HG03280 (cell line): ENCODE data around the gene FBXO28.

Source experiments
- ATAC-seq: cut with Tn5 transposase; IDR thresholded peaks from one replicate; pipeline ENCODE4 v1.9.1; 2021; ENCODE audit warnings: mild to moderate bottlenecking, moderate library complexity; ENCODE audit not compliant: unreplicated experiment

FBXO28 gene

DNA sequence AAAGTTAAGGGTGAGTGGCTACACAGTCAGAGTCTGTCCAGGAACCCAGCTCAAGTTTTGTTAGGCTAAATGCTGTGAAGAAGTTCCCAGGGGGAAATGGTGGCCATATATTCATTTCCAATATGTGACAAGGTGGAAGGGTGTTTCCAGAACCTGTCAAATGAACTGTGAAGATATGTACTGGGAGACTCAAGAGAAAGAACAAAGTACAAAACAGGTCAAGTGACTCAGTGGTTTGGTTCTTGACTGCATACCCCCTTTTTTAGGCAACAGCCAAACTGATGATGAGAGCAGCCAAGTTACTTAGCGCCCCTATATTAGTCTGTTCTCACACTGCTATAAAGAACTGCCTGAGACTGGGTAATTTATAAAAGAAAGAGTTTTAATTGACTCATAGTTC is 18.6 kb upstream of the FBXO28 start:
- no peak for ATAC-seq

DNA sequence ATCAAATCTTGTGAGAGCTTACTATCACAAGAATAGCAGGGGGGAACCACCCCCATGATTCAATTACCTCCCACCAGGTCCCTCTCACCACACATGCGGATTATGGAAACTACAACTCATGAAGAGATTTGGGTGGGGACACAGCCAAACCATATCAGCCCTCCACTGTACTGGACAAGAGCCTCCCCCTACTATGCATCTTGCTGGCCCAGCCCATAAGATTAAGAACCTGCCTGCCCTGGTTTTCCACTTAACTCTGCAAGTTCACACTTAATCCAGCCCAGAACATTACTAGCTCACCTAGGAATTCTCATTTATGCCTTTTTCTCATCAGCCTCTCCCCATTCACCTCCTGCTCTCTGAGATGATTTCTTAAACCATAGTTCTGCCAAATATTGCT is 18.0 kb upstream of the FBXO28 start:
- ATAC-seq = no peak

GRCh38 chr1:224096773-224097172 is 17.1 kb upstream of the FBXO28 start:
- no peak for ATAC-seq

- ATAC-seq = no peak
Observed at GRCh38 chr1:224098007-224098406, 15.9 kb upstream of the FBXO28 start.

DNA sequence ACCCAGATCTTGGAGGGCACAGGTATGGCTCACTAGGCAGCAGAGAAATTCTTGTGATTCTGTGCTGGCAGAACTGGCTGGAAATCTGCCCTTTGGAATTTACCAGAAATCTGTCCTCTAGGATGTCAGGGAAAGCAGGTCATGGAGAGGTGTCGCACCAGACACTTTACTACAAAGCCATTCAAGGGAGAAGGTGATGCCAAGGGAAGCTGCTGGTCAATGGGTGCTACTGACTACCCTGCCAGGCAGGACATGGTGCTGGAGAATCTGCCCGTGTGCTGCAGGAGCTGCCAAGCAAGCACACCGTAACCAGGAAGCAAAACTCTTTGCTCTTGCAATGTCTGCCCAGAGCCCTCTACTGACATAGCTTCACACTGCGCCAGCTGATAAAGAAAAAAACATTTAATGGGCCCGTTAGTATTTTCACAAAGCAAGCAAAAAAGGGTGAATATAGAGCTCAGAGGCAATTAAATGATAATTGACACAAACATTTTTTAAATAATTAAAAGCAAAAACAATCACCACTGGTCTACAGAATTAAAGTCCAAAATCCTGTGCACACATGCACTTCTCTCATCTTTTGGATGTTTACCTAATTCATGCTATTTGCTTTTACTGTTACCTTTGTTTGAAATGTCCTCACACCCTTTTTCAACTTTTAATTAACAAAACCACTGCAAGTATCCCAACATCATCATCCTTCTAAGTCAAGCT is 7.2 kb upstream of the FBXO28 start:
- ATAC-seq = peak; percentile 80

DNA sequence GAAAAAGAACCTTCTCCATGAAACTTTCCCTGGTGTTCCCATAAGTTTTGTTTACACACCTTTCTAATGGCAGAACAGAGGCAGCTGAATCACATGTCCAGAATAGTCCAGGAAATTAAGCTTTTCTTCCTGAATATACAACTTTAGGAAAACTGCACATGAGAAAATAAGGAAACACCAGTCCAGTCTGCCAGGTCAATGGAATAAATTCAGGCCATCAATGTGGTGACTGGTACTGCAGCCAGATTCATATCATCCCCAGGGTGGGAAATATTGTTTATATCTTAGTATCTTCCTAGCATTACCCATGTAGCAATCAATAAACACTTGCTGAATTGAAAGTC is 6.7 kb upstream of the FBXO28 start:
- no peak for ATAC-seq

DNA sequence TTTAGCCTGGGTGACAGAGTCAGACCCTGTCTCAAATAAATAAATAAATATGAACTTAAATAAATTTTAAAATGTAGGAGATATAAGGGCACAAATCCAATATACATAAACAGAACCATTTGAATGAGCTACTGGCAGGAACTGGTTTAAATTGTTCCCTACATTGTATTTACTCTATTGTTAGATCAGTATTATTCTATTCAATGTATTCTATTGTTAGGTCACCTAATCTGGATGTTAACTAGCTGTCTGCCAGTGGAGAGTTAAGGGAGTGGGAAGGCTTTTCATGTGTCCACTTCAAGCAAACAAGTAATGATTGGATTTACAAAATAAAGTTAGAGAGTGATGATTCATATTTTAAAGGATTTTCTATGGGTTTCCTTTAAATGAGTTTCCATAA is 4.9 kb upstream of the FBXO28 start:
- no peak for ATAC-seq

DNA sequence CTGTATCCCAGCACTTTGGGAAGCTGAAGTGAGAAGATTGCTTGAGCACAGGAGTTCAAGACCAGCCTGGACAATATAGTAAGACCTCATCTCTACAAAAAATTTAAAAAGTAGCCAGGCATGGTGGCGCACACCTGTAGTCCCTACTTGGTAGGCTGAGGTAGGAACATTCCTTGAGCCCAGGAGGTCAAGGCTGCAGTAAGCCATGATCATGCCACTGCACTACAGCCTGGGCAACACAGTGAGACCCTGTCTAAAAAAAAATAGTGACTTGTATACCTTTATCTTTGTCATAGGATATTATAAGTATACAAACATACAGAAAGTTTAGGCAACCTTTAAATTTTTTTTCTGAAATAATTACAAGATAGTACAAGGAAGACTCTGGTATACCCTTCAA is 3.9 kb upstream of the FBXO28 start:
- no peak for ATAC-seq

DNA sequence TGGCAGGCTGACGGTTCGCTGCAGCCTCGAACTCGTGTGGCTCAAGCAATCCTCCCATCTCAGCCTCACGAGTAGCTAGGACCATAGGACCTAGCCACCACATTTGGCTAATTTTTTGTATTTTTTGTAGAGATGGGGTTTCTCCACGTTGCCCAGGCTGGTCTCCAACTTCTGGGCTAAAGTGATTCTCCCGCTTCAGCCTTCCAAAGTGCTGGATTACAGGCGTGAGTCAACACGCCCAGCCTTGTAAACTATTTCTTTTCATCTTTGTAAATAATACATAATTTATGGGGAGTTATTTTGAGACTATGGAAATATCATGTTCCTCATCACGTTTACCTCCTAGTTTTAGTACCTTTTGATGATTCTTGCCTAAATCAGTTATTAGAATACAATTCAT is 906 bp upstream of the FBXO28 start:
- no peak for ATAC-seq

DNA sequence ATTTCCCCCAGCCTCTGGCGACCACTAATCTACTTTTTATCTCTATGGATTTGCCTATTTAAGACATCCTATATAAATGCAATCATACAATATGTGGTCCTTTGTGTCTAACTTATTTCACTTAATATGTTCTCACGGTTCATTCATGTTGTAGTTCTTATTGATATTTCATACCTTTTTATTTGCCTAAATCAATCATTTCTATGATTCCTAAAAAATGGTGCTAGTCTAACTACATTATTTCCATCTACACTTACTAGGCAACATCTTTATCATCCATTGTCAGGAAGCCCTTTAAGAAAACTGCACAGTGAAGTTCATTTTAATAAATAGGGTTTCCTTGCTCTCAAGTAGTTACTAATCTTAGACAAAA is 380 bp upstream of the FBXO28 start:
- peak; percentile 18 for ATAC-seq

DNA sequence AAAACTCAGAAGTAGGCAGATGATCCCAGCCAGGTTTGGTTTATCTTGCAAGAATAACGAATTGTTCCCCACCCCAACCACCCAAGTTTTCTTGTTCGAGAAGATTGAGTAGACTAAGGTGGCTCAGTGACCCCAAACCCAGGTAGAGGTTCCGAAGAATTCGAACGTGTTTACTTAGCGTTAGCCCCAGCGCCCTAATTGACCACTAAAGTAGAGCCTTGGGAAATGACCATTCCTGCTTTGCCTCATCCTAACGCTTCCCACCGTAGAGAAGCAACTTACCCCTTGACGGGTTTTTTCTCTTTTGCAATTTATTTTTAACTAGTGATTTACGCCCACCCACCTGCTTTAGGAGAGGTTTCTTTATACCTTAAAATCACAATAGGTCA is 870 bp downstream of the FBXO28 start:
- no peak for ATAC-seq

DNA sequence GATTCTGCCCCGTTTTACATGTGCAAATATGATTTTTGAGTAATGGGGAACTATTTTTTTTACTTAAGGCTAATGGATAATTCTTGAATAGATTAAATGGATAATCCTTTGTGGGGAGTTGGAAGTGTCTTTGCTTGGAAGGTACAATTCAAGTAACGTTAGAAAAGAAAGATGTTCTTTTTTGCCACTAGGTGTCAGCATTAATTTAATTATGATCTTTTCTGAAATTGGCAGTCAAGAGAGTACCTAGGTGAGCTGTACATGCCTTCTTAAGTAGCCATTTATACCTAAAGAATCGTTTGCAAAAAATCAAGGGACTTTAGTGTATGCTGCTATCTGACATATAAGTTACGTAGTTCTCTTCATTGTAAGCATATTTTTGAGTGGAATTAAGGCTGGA is 2.2 kb downstream of the FBXO28 start:
- ATAC-seq = peak; percentile 43

DNA sequence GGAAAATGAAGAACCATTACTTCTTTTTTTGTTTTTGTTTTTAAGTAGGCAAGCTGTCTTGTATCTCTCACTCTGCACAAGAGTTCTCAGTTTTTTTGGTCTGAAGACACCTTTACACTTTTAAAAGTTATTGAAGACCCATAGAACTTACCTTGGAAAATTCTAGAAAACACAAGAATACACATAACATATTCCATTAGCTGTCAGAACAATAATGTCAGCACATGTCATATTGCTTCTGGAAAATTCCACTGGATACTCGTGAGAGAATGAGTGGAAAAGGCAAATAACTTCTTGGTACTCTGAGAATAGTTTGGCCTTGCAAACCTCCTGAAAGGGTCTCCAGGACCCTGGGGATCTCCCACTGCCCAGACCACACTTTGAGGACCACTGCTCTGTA is 4.8 kb downstream of the FBXO28 start:
- no peak for ATAC-seq

GRCh38 chr1:224123136-224123535 is 9.2 kb downstream of the FBXO28 start:
- ATAC-seq = no peak

DNA sequence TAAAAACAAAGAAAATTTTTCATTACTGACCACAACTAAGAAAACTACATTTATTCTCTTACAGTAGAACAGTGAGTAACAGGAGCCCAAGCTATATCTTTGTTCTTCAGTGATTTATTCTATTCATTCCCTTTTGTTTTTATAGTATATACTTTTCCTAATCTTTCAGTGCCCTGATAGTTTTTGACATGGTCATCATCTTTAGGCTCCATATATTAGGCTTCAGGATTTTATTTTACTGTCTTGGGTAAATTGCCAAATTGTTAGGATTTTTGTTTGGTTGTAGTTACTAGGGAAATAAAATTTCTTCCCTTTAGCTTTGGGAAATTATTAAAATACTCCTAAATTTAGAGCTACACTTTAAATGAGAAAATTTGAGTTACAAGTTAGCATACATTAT is 10.3 kb downstream of the FBXO28 start:
- no peak for ATAC-seq

DNA sequence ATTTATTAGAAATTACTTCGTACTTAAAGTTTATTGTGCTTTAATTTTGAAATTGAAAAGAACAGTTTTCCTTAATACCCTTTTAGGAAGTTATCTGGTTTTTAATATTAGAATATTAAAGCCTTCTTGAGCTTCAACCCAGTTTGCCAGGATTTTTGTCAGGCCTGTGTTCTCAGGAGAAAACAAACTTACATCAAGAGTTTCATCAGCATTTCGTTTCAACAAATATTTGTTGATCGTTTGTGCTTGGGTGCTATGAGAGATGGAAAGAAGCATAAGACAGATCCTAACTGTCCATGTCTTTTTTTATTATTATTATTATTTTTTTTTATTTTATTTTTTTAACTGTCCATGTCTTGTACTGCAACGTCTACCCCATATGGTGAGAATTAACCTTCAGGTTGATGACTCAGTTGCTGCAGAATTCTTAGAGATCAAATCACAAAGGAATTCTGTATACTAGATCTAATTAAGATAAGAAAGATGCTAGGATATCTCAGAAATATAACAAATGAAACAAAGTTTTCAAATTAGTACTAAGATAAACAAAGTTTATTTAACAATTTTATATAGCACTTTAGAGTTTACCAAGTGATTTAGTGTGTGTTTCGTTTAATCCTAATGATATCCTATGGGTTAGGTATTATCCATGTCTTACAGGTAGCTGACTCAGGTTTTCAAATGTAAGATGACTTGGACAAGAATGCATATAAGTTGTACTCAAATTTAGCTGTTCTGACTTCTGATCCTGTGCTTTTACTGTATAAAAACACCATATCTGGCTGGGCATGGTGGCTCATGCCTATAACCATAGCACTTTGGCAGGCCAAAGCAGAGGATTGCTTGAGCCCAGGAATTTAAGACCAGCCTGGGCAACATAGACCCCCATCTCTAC is 14.3 kb downstream of the FBXO28 start:
- no peak for ATAC-seq

- no peak for ATAC-seq
Observed at GRCh38 chr1:224131253-224131652, 17.3 kb downstream of the FBXO28 start.

DNA sequence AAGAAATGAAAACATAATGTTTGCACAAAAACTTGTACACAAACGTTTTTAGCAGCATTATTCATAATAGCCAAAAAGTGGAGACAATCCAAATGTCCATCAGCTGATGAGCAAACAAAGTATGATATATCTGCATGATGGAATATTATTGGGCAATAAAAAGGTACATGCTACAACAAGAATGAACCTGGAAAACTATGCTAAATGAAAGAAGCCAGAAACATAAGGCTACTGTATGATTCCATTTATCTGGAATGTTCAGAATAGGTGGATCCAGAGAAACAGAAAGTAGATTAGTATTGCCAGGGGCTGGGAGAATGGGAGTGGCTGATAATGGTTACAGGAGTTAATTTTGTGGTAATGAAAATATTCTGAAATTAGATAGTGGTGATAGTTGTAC is 19.0 kb downstream of the FBXO28 start:
- no peak for ATAC-seq

DNA sequence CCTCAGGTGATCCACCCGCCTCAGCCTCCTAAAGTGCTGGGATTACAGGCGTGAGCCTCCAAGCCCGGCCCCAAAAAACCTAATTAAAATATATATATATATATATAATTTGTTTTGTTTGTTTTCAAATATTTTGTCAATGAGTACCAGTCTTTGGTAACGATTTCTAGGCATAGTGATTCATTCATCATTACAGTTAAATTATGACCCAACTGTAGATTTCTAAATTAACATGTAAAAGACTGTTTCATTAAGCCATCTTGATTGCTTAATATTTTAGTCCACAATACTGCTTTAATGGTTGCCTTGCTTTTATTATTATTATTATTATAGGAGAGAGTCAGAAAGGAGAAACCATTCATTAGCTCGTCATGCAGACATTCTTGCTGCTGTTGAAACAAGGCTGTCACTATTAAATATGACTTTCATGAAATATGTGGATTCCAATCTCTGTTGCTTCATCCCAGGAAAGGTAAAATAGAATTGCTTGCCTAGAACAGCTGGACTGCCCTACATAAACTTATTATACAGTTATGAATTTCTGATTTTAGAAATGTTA is 19.9 kb downstream of the FBXO28 start:
- ATAC-seq = no peak

DNA sequence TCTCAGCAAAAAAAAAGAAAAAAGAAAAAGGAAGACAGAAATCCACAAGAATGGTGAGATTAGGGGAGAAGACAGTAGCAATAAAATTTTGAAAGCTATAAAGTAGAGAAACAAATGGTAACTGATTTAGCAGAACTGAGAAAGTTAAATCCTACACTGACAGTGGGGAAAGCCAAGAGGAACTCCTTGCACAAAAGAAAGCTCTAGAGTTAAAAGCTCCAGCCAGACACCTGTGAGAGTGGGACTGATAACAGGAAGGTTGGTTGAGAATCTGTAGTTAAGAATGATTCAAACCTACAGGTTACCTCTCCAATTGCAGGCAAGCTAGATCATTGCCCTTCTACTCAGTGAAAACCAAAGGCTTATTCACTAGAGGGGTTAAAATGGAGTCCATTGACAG is 23.6 kb downstream of the FBXO28 start:
- ATAC-seq = no peak

- ATAC-seq = no peak
Observed at GRCh38 chr1:224138198-224138597, 24.3 kb downstream of the FBXO28 start.

DNA sequence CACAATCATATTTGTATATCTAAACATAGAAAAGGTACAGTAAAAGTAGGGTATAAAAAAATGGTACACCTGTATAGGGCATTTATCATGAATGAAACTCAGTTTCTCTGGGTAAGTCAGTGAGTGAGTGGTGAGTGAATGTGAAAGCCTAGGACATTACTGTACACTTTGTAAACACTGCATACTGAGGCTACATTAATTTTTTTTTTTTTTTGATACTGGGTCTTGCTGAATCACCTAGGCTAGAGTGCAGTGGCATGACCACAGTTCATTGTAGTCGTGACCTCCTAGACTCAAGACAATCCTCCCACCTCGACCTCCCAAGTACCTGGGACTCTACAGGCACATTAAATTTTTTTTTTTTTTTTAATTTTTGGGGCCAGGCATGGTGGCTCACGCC is 27.8 kb downstream of the FBXO28 start:
- ATAC-seq = no peak
